IMR-90 (cell line): ENCODE measurements around the gene CST11.

Experiments used
- BHLHE40 ChIP-seq: fragments of 150-350 bp; IDR thresholded peaks from 2 replicates; pipeline ENCODE4 v1.6.1; 2016; ENCODE audit warnings: mild to moderate bottlenecking, low read depth, low read length
- MAFK ChIP-seq: IDR thresholded peaks from 2 replicates; pipeline ENCODE4 v1.6.1; 2012; ENCODE audit warnings: low read depth, low read length, improper control_type of control experiment
- MXI1 ChIP-seq: IDR thresholded peaks from 2 replicates; pipeline ENCODE4 v1.6.1; 2012; ENCODE audit warnings: low read depth, mild to moderate bottlenecking, low read length, moderate library complexity, borderline replicate concordance
- POLR2A ChIP-seq: IDR thresholded peaks from 2 replicates; pipeline ENCODE4 v1.6.1; 2012; ENCODE audit warnings: mild to moderate bottlenecking, low read depth, low read length
- RAD21 ChIP-seq: IDR thresholded peaks from 2 replicates; pipeline ENCODE4 v1.6.1; 2012; ENCODE audit warnings: low read length, improper control_type of control experiment
- SMC3 ChIP-seq: fragments of 150-350 bp; IDR thresholded peaks from 2 replicates; pipeline ENCODE4 v1.6.1; 2016; ENCODE audit warnings: low read depth, mild to moderate bottlenecking, antibody characterized with exemption, low read length, moderate library complexity
- TF ChIP-seq, protein P1 (sequence below): conservative IDR thresholded peaks from 2 replicates; pipeline ENCODE4 v1.5.1; 2012; ENCODE audit warnings: mild to moderate bottlenecking, low read depth, low read length, improper control_type of control experiment

DNA sequence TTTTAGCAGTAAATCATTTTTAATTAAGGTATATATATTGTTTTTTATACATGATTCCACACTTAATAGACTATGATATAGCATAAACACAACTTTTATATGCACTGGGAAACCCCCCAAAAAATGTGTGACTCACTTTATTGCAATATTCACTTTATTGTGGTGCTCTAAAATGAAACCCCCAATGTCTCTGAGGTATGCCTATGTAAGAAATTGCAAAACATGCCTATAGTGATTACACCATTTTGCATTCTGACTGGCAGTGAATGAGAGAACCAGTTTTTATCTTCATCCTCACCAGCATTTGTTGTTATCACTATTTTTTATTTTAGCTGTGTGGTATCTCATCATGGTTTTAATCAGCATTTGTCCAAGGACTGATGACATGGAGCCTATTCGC lies 8.5 kb upstream of the CST11 start:
- TF ChIP-seq POLR2A (no peak), RAD21 (no peak), MAFK (no peak), SMC3 (no peak), MXI1 (no peak), BHLHE40 (no peak)
- TF ChIP-seq, protein P1, sequence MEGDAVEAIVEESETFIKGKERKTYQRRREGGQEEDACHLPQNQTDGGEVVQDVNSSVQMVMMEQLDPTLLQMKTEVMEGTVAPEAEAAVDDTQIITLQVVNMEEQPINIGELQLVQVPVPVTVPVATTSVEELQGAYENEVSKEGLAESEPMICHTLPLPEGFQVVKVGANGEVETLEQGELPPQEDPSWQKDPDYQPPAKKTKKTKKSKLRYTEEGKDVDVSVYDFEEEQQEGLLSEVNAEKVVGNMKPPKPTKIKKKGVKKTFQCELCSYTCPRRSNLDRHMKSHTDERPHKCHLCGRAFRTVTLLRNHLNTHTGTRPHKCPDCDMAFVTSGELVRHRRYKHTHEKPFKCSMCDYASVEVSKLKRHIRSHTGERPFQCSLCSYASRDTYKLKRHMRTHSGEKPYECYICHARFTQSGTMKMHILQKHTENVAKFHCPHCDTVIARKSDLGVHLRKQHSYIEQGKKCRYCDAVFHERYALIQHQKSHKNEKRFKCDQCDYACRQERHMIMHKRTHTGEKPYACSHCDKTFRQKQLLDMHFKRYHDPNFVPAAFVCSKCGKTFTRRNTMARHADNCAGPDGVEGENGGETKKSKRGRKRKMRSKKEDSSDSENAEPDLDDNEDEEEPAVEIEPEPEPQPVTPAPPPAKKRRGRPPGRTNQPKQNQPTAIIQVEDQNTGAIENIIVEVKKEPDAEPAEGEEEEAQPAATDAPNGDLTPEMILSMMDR = no peak
